ENCODE results near the gene CES4A.
"Not testable (repeated sequence)": the region's sequence is repeated elsewhere in the genome, so short reads cannot be mapped to it uniquely, and the experiment has no call there.

DNA sequence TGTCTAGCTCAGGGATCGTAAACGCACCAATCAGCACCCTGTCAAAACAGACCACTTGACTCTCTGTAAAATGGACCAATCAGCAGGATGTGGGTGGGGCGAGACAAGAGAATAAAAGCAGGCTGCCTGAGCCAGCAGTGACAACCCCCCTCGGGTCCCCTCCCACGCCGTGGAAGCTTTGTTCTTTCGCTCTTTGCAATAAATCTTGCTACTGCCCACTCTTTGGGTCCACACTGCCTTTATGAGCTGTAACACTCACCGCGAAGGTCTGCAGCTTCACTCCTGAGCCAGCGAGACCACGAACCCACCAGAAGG, 13.5 kb upstream of the CES4A start:
- TF ChIP-seq, protein P1, sequence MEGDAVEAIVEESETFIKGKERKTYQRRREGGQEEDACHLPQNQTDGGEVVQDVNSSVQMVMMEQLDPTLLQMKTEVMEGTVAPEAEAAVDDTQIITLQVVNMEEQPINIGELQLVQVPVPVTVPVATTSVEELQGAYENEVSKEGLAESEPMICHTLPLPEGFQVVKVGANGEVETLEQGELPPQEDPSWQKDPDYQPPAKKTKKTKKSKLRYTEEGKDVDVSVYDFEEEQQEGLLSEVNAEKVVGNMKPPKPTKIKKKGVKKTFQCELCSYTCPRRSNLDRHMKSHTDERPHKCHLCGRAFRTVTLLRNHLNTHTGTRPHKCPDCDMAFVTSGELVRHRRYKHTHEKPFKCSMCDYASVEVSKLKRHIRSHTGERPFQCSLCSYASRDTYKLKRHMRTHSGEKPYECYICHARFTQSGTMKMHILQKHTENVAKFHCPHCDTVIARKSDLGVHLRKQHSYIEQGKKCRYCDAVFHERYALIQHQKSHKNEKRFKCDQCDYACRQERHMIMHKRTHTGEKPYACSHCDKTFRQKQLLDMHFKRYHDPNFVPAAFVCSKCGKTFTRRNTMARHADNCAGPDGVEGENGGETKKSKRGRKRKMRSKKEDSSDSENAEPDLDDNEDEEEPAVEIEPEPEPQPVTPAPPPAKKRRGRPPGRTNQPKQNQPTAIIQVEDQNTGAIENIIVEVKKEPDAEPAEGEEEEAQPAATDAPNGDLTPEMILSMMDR (conservative IDR thresholded peaks at IDR 0.05 in 1 of 2, IDR thresholded peaks at IDR 0.05 in 1 of 2; ENCODE audit: low read depth in 1 of 2, low read length in 2 of 2) = not testable (repeated sequence)
- TF ChIP-seq EZH2 (IDR thresholded peaks at IDR 0.05; ENCODE audit: low read length, missing control alignments) = not testable (repeated sequence)

All from fibroblast of lung (primary cell).